Activated CD4-positive, alpha-beta T cell treated with anti-CD3 and anti-CD28 coated beads, Interleukin-2, Interleukin-6, amounts not matched to agents 100 ng/mL and 50 ng/mL, durations not matched to agents 16 hours and 8 hours (primary cell): ENCODE results near the gene LGI4.
"Not testable (repeated sequence)": the region's sequence is repeated elsewhere in the genome, so short reads cannot be mapped to it uniquely, and the experiment has no call there.

Source experiments
- DNase-seq: peaks from one replicate; pipeline ENCODE4 v3.0.0-alpha.2; 2020

The LGI4 gene

DNA sequence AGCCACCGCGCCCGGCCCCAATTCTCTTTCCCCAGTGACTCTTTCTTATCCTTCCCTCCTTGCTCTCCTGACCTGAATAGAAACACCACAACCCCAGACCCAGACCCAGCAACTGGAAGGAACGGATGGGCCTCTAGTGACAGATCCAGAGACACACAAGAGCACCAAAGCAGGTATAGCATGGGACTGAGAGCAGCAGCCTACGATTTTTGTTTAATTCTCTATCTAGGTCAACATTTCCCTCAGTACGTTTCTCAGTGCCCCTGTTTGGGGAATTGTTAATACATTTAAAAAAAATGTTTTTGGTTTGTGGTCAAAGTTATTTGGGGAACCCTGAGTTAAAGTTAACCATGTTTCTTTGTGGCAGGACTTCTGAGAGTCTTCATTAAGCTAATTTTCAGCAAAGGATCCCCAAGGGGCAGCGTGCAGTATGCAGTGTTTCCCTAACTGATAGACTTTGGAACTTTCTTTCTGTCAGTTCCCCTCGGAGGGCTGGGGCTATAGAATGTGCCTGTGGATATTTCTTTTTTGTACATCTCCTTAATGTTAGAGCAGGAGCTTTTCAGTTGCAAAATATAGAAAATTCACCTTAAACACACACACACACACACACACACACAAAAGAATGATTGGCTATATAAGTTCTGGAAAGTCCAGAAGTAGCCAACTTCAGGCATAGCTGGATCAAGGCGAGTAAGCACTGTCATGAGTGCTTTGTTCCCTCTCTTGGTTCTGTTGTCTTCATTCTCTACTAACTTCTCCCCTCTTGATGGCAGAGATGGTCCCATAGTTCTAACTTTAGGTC is 26.0 kb upstream of the LGI4 start:
- no peak for DNase-seq

DNA sequence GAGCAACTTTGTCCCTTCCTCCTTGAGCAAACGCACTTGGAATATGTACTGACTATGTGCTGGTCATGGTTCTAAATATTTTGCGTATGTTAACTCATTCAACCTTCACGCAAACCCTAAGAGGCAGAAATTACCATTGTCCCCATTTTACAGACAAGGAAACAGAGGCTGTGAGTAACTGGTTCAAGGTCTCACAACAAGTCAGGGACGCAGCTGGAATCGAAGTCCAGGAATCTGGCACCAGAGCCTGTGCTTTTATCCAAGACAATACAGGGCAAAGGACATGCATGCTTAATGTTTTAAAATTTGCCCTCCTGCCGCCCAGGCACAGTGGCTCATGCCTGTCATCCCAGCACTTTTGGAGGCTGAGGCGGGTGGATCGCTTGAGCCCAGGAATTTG is 24.7 kb upstream of the LGI4 start:
- DNase-seq, result no peak

DNA sequence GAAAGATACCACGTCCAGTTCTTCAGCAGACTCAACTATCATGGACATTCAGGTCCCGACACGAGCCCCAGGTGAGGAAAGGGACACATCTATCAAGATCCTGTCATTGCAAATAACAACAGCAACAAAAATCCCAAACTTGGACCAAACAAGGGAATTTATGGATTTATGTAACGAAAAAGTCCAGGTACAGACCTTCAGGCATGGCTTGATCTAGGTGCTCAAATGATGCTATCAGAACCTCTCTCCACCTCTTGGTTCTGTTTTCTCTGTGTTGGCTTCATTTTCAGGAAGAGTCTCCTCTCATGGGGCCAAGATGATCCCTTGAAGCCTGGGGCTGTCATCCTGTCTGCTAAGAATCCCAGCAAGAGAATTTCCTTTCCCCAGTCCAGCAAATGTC is 22.6 kb upstream of the LGI4 start:
- DNase-seq, result no peak

DNA sequence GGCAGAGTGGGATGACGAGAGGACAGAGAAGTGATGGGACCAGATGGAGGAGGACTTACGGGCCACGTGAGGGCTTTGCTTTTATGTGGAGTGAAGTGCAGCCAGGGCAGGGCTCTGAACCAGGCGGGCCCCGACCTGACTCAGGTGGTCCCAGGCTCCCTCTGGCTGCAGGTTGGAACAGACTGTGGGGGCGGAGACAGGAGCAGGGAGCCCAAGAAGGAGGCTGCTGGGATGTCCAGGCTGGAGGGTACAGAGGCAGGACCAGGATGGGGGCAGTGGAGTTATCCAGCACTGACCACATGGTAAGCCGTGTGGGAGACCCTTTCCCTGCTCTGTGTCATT is 21.8 kb upstream of the LGI4 start:
- DNase-seq, result no peak

DNA sequence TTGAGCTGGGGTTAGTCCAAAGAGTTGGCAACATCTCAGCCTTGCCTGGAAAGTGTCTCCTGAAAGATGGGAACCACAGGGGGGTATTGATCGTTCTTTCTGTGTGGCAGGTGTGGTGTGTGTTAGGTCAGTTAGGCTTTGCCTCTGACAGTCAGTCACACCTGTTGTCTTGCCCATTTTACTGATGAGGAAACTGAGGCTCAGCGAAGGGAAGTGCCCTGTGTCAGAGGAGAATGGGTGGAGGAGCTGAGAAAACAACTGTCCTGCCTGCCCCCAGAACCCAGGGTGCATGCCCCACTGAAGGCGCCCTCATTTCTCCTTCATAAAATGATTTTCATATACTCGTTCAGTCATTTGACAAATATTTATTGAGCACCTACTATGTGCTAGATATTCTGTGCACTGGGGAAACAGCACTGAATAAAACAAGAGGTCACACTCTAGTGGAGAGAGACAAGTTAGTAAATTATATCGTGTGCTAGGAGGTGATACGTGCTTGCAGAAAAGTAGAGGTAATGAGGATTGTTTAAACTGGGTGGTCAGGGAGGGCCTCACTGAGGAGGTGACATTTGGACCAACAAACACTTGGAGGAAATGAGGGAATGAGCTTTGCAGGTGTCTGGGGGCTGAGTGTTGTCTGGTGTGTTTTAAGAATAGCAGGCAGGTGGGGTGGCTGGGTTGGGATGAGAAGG is 21.3 kb upstream of the LGI4 start:
- DNase-seq, result no peak

DNA sequence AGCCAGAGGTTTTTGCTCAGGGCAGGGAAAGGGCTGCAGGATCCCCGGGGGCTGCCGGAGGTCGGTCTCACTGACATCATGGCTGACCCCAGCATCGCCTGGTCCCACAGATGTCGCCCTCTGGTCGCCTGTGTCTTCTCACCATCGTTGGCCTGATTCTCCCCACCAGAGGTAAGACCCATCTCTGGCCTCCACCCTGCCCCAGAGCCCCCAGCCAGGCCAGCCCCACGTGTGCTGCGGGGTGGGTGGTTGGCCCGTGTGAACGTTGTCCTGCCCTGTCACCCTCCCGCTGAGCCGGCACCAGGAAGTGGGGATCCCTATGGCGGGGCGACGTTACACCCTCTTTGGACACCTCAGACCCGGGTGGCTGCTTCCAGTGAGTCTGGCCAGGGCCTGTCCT is 20.6 kb upstream of the LGI4 start:
- peak; percentile 54 for DNase-seq

DNA sequence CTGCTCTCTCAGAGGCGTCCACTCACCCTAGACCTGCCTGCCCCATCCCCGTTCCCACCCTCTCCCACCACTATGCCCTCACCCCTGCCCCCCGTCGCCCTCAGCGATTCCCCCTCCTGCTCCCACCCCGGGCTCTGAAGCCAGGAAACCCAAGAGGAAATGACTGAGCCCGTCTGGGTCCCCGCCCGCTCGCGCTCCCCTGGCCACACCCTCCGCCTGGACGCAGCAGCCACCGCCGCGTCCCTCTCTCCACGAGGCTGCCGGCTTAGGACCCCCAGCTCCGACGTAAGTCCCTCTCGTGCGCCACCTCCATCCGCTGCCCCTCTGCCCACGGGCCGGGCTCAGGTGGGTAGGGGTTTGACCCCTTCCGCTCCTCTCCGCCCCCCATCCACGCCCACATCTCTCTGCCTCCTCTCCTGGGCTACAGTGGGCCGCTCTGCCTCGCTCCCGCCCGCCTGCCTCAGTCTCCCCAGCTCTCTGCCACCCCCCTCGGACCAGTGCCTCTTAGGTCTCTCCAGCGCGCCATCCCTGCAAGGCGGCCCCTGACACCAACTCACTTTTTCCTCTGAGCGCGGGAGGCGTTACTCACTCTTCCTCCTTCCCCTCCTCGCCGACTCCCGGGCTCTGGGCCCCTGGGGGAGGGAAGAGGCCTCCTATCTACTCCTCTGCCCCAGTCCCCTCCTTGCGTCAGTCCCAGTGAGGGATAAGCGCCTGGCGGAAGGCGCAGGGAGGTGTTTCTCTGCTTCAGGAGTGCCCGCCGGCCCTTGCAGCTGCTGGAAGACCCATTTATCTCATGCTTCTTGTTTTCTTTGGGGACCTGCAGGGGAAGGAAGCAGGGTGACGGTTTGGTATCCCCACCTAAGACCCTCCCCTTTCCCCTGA is 19.9 kb upstream of the LGI4 start, which contains the start of gene FXYD5:
TSS of gene FXYD5 (plus strand) at position 211 of the 882 bp plus-strand sequence. CDS start 816 bp downstream, outside the sequence.
- DNase-seq, result peak; percentile 76

DNA sequence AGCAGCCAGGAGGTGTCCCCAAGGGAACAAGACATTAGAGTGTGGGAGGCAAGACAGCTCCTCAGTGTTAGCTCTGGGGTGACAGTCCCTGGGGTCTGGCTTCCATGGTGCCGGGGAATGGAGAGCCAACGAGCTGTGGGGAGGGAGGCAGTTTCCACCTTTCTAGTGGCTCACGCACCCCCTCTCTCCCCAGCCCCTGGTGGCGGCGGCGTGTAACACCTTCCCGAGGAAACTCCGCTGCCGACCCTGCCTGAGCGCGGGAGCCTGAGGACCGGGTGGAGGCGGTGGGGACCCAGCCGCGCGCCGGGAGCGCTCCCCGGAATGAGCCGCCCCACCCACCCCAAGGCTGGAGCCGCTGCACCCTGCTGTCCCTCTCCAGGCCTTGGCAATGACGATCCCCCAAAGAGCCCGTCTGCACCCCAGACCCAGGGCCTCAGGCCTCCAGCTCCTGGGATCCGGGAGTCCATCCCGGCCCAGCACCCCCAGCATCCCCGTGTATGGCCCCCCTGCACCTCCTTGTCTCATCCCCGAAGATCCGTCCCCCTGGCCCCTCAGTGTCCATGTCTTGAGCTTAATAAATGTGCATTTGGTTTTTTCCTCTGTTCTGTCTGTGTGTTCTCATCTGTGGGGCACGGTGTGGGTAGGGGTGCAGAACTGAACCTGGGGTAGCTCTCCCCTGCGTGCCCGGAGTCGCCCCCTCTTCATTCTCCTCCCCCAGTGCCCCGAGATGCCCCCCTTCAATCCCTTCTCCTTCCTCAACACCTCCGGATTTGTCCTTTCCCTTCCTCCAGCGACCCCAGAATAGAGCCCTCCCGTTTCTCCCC is 19.1 kb upstream of the LGI4 start:
- DNase-seq, result peak; percentile 83

DNA sequence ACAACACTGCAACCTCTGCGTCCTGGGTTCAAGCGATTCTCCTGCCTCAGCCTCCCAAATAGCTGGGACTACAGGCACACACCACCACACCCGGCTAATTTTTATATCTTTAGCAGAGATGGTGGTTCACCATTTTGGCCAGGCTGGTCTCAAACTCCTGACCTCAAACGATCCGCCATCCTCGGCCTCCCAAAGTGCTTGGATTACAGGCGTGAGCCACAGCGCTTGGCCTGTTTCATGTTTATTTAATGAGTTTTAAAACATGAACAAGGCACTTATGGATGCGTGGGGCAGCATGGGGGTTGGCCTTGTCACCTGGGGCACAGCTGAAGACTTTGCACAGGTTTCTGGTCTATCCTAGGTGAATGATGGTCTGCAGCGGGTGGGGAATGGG is 18.3 kb upstream of the LGI4 start:
- not testable (repeated sequence) for DNase-seq

DNA sequence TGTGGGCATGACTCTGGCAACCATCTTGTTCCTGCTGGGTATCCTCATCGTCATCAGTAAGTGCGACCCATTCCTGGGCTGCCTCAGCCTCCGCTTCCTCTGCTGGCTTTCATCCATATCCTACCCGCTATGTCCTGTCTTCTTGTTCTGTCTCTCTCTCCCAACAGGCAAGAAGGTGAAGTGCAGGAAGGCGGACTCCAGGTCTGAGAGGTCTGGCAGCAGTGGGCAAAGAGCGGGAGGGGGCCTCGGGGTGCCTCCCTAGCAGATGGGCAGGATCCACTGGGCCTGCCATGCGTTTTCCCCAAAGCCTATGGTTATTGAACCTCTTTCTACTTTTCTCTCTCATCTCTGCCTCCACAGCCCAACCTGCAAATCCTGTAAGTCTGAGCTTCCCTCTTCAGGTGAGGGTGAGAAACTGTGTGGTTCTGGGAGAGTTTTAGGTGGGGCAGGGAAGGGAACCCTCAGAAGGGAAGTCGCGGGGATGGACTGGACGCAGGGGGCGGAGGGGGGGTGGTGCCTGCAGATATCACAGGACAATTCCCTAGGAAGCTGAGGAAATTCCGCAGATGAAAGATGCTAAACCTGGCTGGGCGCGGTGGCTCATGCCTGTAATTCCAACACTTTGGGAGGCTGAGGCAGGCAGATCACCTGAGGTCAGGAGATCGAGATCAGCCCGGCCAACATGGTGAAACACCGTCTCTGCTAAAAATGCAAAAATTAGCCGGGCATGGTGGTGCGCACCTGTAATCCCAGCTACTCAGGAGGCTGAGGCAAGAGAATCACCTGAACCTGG is 16.6 kb upstream of the LGI4 start:
- no peak for DNase-seq

DNA sequence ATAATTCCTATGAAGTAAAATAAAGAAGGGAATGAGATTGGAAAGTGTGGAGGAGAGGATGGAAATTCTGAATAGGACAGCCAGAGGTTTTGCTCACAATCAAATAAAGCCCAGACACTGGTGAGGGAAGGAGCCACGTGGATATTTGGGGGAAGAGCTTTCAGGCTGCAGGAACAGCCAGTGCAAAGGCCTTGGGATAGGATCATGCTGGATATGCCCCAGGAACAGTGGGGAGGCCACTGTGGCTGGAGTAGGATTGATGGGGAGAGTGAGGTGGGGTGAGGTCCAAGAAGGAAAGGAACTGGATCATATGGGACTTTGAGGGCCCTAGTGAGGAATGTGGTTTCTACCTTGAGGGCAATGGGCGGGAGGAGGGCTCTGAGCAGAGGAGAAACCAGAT is 15.6 kb upstream of the LGI4 start:
- DNase-seq, result no peak

DNA sequence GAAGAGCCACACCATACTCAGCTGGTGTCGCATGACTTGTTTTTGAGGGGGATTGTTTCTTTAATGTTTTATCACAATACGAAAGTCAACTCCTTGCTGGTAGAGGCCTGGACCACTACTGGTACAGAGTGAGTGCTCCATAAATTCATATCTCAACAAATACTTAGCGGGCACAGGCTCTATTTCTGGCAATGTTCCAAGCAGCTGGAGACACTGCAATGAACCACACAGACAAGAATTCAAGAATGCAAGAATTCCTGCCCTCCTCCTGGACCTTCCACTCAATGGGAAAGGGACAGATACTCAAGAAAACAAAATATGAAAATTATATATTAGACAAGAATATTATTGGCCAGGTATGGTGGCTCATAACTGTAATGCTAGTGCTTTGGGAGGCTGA is 14.6 kb upstream of the LGI4 start:
- DNase-seq, result no peak

DNA sequence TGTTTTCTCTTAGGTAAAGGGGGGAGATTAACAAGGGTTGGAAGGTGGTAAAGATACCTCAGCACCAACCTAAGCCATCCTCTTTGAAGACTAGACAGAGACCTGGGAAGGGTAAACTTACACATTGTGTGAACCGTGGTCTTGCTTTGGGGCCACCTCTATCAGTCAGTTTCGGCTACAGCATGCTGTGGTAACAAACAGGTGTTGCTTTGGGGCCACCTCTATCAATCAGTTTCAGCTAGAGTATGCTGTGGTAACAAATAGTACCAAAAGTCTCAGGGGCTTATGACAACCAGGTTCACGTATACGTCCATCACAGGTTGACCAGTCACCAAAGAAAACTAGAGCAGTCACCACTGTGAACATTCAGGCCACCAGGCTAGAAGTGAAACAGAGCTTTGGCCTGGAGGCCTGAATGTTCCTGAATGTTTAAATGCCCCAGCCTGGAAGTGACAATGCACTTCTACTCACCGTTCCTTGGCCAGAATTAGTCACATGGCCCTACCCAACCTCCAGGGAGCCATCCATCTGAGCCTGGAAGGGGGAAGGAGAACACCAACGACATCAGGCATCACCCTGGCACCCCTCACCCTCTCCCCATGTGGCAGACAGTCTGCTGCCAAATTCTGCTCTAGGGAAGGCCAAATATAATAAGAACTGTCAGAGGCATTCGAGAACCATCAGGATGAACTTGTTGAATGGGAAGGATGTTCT is 12.0 kb upstream of the LGI4 start:
- DNase-seq, result no peak

DNA sequence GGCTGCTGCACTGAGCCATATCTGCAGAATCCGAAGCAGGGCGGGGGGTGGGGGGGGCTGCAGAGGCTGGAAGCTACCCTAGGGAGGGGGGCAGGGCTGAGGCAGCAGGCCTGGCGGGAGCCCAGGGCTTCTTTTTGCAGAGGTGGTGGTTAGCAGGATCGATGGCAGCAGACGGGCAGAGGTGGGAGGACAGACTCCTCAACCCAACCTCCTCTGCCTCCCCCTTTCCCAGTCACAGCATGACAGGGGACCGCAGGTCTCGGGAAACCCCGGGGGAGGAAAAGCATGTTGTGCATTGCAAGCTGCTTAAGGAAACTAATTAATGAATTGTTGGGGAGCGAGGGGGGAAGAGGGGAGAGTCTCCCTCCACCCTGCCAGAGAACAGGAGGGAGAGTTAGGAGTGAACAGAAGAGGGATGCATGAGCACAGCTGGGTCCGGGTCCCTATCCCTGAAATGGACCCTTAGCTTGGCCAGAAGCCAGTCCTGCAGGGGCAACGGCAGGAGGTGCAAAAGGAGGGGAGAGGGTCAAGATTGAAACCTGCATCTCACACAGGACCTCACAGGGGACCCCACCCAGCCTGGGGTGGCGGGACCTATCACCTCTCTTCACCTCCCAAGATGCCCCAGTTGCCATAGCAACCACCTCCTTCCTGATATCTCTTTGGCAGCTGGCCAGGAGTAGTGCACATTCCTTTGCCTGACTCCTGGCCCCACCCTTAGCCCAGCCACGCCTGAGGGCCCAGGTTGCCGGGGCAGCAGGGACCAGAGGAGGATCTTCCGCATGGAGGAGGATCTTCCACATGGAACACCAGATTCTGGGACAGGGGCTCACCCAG is 10.0 kb upstream of the LGI4 start:
- no peak for DNase-seq

DNA sequence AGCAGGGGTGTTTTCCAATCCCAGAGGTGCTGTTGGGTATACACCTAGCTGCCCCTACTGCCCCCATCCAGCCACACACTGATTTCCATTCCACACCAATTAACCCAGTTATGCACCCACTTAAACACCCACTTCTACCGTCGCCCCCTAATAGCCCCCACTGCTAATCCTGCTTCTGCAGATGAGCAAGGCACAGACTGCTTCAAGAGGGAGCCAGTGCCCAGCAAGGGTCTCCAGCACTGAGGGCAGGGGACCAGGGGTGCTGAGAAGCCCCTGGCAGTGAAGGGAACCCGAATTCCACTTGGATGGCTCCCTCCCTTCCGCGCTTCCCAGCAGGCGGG is 9.4 kb upstream of the LGI4 start:
- no peak for DNase-seq

DNA sequence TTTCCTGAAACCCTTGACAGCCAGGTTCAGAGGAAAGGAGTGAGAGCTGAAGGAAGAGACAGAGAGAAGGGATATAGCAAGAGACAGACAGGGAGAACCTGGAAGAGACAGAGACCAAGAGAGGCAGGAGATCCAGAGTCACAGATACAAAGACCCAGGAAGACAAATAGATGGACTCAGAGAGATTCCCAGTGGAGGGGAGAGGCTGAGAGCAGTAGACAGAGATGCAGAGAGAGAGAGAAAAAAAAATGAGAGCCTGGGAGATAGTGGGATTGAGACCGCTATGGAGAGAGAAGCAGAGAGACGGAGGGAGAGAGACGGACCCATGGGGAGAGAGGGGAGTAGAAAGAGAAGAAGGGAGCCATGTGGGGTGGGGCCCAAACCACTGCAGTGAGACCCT is 9.0 kb upstream of the LGI4 start:
- DNase-seq, result no peak

DNA sequence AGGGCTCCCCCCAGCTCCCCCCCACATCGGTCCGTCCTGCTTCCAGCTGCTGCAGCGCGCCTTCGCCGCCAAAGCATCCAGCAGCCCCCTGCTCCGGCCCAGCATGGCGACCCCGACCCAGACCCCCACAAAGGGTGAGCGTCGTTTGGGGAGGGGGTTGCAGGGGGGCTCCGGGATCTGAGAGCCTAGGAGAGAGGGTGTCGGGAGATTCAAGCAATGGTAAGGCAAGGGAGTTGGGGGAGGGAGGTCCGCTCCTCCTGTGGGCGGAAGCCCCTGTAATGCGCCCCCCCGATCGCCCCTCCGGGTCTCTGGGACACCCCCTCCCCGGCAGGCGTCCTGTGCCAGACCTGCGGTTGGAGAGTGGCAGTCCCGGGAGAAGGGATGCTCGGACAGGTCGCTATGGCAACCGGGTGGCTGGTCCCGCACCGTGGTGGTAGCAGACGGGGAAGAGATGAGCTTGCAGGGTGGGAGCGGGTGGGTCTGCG is 8.4 kb upstream of the LGI4 start, which contains the start of gene FXYD7:
TSS of gene FXYD7 (plus strand) at position 25 of the 485 bp plus-strand sequence. CDS start at position 104, 79 bp downstream.
- no peak for DNase-seq

DNA sequence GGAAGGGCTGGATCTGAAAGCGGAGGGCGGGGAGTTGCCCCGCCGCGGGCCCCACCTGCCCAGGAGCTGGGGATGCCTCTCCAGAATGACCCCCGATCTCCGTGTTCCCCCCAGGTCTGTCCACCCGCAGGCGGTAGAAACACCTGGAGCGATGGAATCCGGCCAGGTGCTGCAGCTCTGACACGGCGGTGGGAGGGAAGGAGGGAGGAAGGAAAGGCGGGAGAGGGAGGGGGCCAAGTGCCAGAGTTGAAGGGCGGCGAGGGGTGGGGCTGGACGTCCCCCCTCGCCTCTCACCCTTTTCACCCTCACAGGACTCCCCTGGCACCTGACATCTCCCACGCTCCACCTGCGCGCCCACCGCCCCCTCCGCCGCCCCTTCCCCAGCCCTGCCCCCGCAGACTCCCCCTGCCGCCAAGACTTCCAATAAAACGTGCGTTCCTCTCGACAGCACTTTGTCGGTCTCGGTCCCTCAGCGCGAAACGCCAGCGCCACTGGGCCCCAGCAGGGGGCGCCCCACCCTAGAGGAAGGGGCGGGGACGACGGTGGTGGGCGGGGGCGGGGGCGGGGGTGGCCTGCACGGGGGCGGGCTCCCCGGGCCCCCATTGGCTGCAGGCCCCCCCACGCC is 7.9 kb upstream of the LGI4 start:
- peak; percentile 85 for DNase-seq

DNA sequence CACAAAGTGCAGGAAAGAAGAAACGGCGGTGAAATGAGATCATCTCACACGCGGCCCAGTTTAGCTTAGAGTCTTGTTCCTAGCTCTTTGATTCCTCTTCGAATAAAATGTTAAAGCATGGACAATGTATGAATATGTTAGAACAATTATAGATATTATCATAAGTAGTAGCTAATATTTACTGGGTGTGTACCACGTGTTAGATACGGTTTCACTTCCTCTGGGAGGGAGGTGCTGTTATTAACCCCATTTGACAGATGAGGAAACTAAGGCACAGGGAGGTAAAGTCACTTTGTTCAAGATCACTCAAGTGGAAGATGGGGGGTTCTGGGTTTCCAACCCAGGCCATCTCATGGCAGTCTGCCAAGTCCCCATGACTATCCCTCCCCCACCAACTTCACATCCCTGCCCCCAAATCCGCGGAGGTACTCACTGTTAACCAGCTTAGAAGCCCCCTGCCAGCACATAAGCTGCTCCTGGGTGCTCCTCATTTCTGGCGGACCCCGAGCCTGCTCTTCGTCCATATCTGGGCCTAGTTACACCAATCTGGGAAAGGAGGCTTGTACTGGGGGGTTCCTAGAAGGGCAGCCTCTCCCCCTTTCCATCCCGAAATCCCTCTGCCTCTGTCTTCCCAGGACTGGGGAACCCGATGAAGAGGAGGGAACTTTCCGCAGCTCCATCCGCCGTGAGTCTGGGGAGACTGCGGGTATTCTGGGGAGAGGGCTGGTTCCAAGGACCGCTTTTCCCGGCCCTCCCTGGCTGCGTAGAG is 7.2 kb upstream of the LGI4 start:
- no peak for DNase-seq
